Lung (tissue), 12 donors: ENCODE data around the gene ZNF526. TPM values are rescaled to one million over a fixed set of nuclear protein-coding genes. Genes with fewer than 3 reads are reported as not detected.
"Not testable (repeated sequence)": the region's sequence is repeated elsewhere in the genome, so short reads cannot be mapped to it uniquely, and the experiment has no call there.

Experiments used
- ATAC-seq: fragments of 200-7000 bp; cut with Tn5 transposase; one replicate; pipeline ENCODE4 v1.9.1; 2020; ENCODE audit warnings: moderate number of reproducible peaks; ENCODE audit not compliant: insufficient read depth, low FRiP score
- DNase-seq, 3 donors: peaks; one replicate each; pipeline ENCODE4 v3.0.0-alpha.2; 2013 to 2017
- H3K27ac ChIP-seq, 2 donors: one replicate each; pipeline ENCODE4 v1.5.1; 2013; ENCODE audit warnings: mild to moderate bottlenecking in 2 of 2, moderate library complexity in 2 of 2, control low read depth in 1 of 2, inconsistent platforms in 1 of 2, low read depth in 1 of 2, low read length in 1 of 2
- H3K27me3 ChIP-seq, 3 donors: one replicate each; pipeline ENCODE4 v1.5.1; 2013; ENCODE audit warnings: low read length in 2 of 3; ENCODE audit not compliant: control insufficient read depth in 3 of 3, insufficient read depth in 3 of 3
- H3K36me3 ChIP-seq, 4 donors: one replicate each; pipeline ENCODE4 v1.5.1; 2013; ENCODE audit warnings: low read length in 4 of 4, mild to moderate bottlenecking in 1 of 4, moderate library complexity in 1 of 4; ENCODE audit not compliant: control insufficient read depth in 4 of 4, insufficient read depth in 4 of 4
- H3K4me1 ChIP-seq, 5 donors: one replicate each; pipeline ENCODE4 v1.5.1; 2013; ENCODE audit warnings: low read length in 5 of 5, mild to moderate bottlenecking in 2 of 5, moderate library complexity in 1 of 5; ENCODE audit not compliant: control insufficient read depth in 5 of 5, insufficient read depth in 5 of 5
- H3K4me3 ChIP-seq: one replicate; pipeline ENCODE4 v1.5.1; 2013; ENCODE audit warnings: mild to moderate bottlenecking, control low read depth, moderate library complexity
- H3K9ac ChIP-seq, 2 donors: one replicate each; pipeline ENCODE4 v1.5.1; 2013; ENCODE audit warnings: low read length in 2 of 2, control low read depth in 1 of 2; ENCODE audit not compliant: insufficient read depth in 1 of 2
- H3K9me3 ChIP-seq, 4 donors: one replicate each; pipeline ENCODE4 v1.5.1; 2013; ENCODE audit warnings: low read length in 3 of 4, mild to moderate bottlenecking in 1 of 4, moderate library complexity in 1 of 4; ENCODE audit not compliant: control insufficient read depth in 4 of 4, insufficient read depth in 3 of 4
- CTCF ChIP-seq: IDR thresholded peaks from 2 replicates; pipeline ENCODE4 v1.5.1; 2012; ENCODE audit warnings: mild to moderate bottlenecking; ENCODE audit errors: control extremely low read depth, extremely low read depth
- WGBS, 2 donors: extraction: QIAGEN DNeasy Blood & Tissue Kit; methylation state at CpG; one replicate each; pipeline ENCODE4 v1.1.7; 2013; 5-methylcytosine and 5-hydroxymethylcytosine counted together
- polyA plus RNA-seq, 2 donors: library from polyadenylated mRNA; stranded (reverse); fragments of 200-250 nt; gene quantifications; one replicate each; pipeline ENCODE4 v1.2.1, GENCODE V29; 2013
- total RNA-seq, 2 donors: library from RNA; depleted of rRNA in 1 of 2; stranded (reverse); fragments of >200 nt in 1 of 2; gene quantifications; one replicate each; pipeline ENCODE4 v1.2.1, GENCODE V29; 2014 to 2021
- donor health status: control.
- donor health status: control.
- donor health status: Bipolar disorder and iron deficiency.
- donor health status: healthy.
- donor health status: DM: yes; HTN: yes; CAD: no.

The ZNF526 gene
- total and polyA plus RNA-seq, 4 donors = 4.6 to 14.4 (median 5.4) TPM

DNA sequence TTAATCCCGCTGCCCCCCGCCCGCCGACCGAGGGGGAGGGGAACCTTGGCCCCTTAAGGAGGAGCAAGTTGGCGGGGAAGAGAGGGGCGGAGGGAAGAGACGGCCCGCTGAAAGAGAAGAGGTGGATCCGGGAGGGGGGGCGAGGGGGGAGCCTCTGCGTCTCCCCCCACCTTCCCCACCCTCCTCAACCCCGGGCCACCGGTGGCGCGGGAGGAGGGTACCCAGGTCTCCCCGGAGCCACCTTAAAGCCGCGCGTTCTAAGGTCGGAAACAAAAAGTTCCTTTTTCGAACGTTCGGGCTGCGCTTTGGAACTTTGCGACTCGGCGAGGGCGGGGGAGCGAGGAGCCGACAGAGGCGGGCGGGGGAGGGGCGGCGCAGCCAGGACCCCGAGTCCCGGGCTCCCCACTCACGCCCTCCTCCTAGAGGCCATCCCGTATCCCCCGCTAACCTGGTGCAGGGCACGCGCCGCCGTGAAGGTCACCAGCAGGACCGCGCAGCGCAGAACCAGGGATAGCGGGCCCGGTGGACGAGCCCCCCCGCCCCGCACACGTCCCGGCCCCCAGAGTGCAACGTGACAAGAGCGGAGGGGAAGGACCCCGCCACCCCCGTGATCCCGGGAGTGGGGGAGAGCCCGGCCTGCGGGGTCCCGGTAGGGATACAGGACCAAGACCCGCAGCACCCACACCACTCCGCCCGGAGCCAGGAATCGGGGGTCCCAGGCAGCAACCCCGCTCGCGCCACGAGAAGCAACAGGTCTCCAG is 34.2 kb downstream of the ZNF526 start:
- Histone ChIP-seq H3K9me3 (no peaks in the 10 kb centered on the region), H3K9ac (peak overlapping the region; percentile 48 to 65), H3K4me3 (peak overlapping the region; percentile 73), H3K36me3 (peaks cover 0 to 9% (median 7%) of the 10 kb centered on the region in 4 donors), H3K27me3 (no peaks in the 10 kb centered on the region), H3K27ac (peak overlapping the region; percentile 98 to 99), H3K4me1 (peaks cover 12 to 38% (median 19%) of the 10 kb centered on the region in 5 donors)
- ATAC-seq (peak; percentile 24), DNase-seq (peak; percentile 86 to 91 (median 90))
- no peak for TF ChIP-seq CTCF
- 0 to 1% methylated on average over 45 to 69 of the region's 70 CpGs for WGBS, 2 donors

GRCh38 chr19:42254850-42255765 is 35.0 kb downstream of the ZNF526 start, which contains the start of gene ERF:
Gene ERF (minus strand): TSS chr19:42255128. CDS start chr19:42254999, 129 bp downstream.
- no peak for TF ChIP-seq CTCF
- peak; percentile 89 for ATAC-seq
- Histone ChIP-seq H3K4me3 (peak within 1 kb of the TSS; percentile 73), H3K4me1 (peaks cover 12 to 35% (median 15%) of the 10 kb centered on the region in 5 donors), H3K9me3 (no peaks in the 10 kb centered on the region), H3K27ac (peak within 1 kb of the TSS; percentile 98 to 99), H3K9ac (peak within 1 kb of the TSS; percentile 63 to 67), H3K27me3 (no peaks in the 10 kb centered on the region), H3K36me3 (peaks cover 0 to under 1% (median under 1%) of the 10 kb centered on the region in 4 donors)
- WGBS, 2 donors = 1% methylated on average over 65 to 75 of the region's 75 CpGs
- DNase-seq = peak; percentile 94 to 96 (median 96)

GRCh38 chr19:42255766-42256745 is 35.9 kb downstream of the ZNF526 start:
- H3K4me1 ChIP-seq = peaks cover 11 to 26% (median 14%) of the 10 kb centered on the region in 5 donors
- ATAC-seq (no peak), DNase-seq (peak; percentile 68 to 79 (median 78))
- no peaks in the 10 kb centered on the region for H3K27me3 ChIP-seq
- peak overlapping the region; percentile 87 to 88 for H3K27ac ChIP-seq
- no peaks in the 10 kb centered on the region for H3K36me3 ChIP-seq
- no peak for TF ChIP-seq CTCF
- WGBS, 2 donors = 10% methylated on average over 38 of the region's 38 CpGs
- H3K9me3 ChIP-seq = no peaks in the 10 kb centered on the region
- peak overlapping the region; percentile 17 for H3K4me3 ChIP-seq
- H3K9ac ChIP-seq = peak overlapping the region; percentile 63 to 67

DNA sequence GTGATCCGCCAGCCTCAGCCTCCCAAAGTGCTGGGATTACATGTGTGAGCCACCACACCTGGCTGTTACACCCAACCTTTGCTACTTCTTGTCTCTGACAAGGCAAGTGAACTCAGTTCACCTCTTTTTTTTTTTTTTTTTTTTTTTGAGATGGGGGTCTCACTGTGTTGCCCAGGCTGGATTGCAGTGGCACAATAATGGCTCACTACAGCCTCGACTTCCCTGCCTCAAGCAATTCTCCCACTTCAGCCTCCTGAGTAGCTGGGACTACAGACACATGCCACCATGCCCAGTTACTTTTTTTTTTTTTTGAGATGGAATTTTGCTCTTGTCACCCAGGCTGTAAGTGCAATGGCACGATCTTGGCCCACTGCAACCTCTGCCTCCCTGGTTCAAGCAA is 37.7 kb downstream of the ZNF526 start:
- not testable (repeated sequence) for H3K4me1 ChIP-seq, H3K27me3 ChIP-seq, H3K9me3 ChIP-seq, DNase-seq, H3K36me3 ChIP-seq, H3K4me3 ChIP-seq, H3K27ac ChIP-seq, ATAC-seq, H3K9ac ChIP-seq
- WGBS, 2 donors = 78 to 83% methylated on average over 3 of the region's 3 CpGs
